OCI-LY1 (cell line): ENCODE data around the gene ZNF101.

Experiments used
- CTCF ChIP-seq: fragments of 200-600 bp; sonication (generic), shearing (Covaris generic); IDR thresholded peaks from 2 replicates; pipeline ENCODE4 v1.5.1; 2017; ENCODE audit warnings: mild to moderate bottlenecking, antibody characterized with exemption, low read length, moderate library complexity, mixed read lengths
- EZH2 ChIP-seq: fragments of 200-600 bp; sonication (generic), shearing (Covaris generic); IDR thresholded peaks from 2 replicates; pipeline ENCODE4 v1.8.0; 2017; ENCODE audit warnings: borderline replicate concordance, mixed run types, mild to moderate bottlenecking, antibody characterized with exemption, low read length, moderate library complexity, mixed read lengths

GRCh38 chr19:19721896-19722295 is 53.3 kb downstream of the ZNF101 start:
- no peak for TF ChIP-seq EZH2
- TF ChIP-seq CTCF: no peak
